NT2/D1 (cell line): ENCODE results near the gene CMKLR1.

Experiments
- DNase-seq: peaks from one replicate; pipeline ENCODE4 v3.0.0-alpha.2; 2011; ENCODE audit warnings: low read depth, low spot score
- H3K27me3 ChIP-seq: 2 replicates; pipeline ENCODE4 v1.6.0; 2011; ENCODE audit warnings: mild to moderate bottlenecking; ENCODE audit not compliant: insufficient read length, insufficient read depth
- H3K36me3 ChIP-seq: 2 replicates; pipeline ENCODE4 v1.6.1; 2011; ENCODE audit warnings: mild to moderate bottlenecking, low read length, mixed read lengths; ENCODE audit not compliant: insufficient read depth, insufficient read length
- H3K4me1 ChIP-seq: 2 replicates; pipeline ENCODE4 v1.5.1; 2011; ENCODE audit not compliant: insufficient read depth, insufficient read length
- H3K4me3 ChIP-seq: 2 replicates; pipeline ENCODE4 v1.5.1; 2011; ENCODE audit warnings: low read depth; ENCODE audit not compliant: insufficient read length
- H3K9ac ChIP-seq: 2 replicates; pipeline ENCODE4 v1.6.0; 2011; ENCODE audit warnings: low read depth; ENCODE audit not compliant: insufficient read length
- H3K9me3 ChIP-seq: 2 replicates; pipeline ENCODE4 v1.5.1; 2011; ENCODE audit warnings: mild to moderate bottlenecking, low read length; ENCODE audit not compliant: insufficient read depth
- SUZ12 ChIP-seq: IDR thresholded peaks from 2 replicates; pipeline ENCODE4 v1.6.1; 2011; ENCODE audit not compliant: insufficient read length, insufficient read depth; ENCODE audit errors: extremely low read depth
- YY1 ChIP-seq: IDR thresholded peaks from 2 replicates; pipeline ENCODE4 v1.6.1; 2011; ENCODE audit not compliant: insufficient read length, insufficient read depth
- ZNF274 ChIP-seq: IDR thresholded peaks from 2 replicates; pipeline ENCODE4 v1.6.1; 2011; ENCODE audit warnings: mild to moderate bottlenecking, low read depth, low read length

The CMKLR1 gene

DNA sequence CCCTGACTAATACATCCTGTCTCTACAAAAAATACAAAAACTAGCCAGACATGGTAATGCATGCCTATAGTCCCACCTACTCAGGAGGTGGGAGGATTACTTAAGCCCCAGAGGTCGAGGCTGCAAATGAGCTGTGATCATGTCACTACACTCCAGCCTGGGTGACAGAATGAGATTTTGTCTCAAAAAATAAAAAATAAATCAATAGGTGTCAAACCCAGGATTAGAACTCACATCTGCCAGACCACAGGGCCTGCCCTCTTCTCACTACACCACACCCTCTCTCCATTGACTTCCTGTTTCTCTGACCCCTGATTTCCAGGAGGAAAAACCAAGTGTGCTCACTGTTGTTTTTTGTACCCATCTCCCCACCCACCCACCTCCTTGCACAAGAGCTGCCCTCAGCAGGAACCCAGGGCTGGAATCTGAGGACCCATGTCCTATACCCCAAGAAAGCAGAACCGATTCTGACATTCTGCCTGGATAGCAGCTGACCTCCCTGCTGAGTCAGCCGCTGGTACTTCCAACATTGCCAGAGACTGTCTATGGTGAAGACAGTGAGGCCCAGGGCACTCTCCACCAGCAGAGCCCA is 6.2 kb downstream of the CMKLR1 start:
- Histone ChIP-seq H3K4me1 (no peaks in the 10 kb centered on the region), H3K4me3 (no peak overlapping the region), H3K9me3 (no peaks in the 10 kb centered on the region; the same call in 1 of the 2 replicates), H3K36me3 (no peaks in the 10 kb centered on the region), H3K27me3 (no peaks in the 10 kb centered on the region), H3K9ac (no peak overlapping the region)
- TF ChIP-seq SUZ12: no peak
- TF ChIP-seq YY1: no peak
- TF ChIP-seq ZNF274: no peak
- no peak for DNase-seq

- no peak for DNase-seq
- Histone ChIP-seq H3K36me3 (no peaks in the 10 kb centered on the region), H3K27me3 (no peaks in the 10 kb centered on the region), H3K4me3 (no peak overlapping the region), H3K9me3 (no peaks in the 10 kb centered on the region), H3K9ac (no peak overlapping the region), H3K4me1 (peaks cover 6% of the 10 kb centered on the region)
- TF ChIP-seq YY1: no peak
- no peak for TF ChIP-seq ZNF274
- TF ChIP-seq SUZ12: no peak
Measured at GRCh38 chr12:108328420-108328819, 10.7 kb downstream of the CMKLR1 start.

- H3K36me3 ChIP-seq: no peaks in the 10 kb centered on the region
- peaks cover 6% of the 10 kb centered on the region for H3K4me1 ChIP-seq
- no peaks in the 10 kb centered on the region for H3K27me3 ChIP-seq
- TF ChIP-seq YY1 (no peak), SUZ12 (no peak), ZNF274 (no peak)
- DNase-seq: no peak
- H3K9ac ChIP-seq: no peak overlapping the region
- H3K4me3 ChIP-seq: no peak overlapping the region
- no peaks in the 10 kb centered on the region for H3K9me3 ChIP-seq
Measured at GRCh38 chr12:108327621-108328344, 11.3 kb downstream of the CMKLR1 start.

- Histone ChIP-seq H3K27me3 (no peaks in the 10 kb centered on the region), H3K9ac (no peak overlapping the region), H3K4me1 (peaks cover 6% of the 10 kb centered on the region), H3K4me3 (no peak overlapping the region), H3K36me3 (no peaks in the 10 kb centered on the region), H3K9me3 (no peaks in the 10 kb centered on the region)
- no peak for DNase-seq
- TF ChIP-seq SUZ12 (no peak), YY1 (no peak), ZNF274 (no peak)
Measured at GRCh38 chr12:108326254-108326750, 12.8 kb downstream of the CMKLR1 start.

DNA sequence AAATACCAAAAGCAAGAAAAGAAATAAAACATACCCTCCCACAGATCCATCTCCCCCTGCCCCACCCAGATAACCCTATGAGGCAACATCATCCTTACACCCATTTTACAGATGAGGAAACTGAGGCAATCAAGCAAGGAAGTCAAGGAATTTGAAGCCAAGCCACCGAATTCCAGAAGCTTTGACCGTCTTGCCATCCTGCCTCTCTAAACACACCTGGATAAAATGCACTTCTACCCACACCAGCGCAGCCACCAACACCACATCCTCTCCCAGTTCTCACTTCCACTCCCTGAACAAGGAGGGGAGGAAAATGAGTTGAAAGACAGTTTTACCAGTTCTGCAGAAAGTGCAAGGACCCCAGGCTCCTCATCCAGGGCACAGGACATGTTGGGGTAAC is 13.6 kb downstream of the CMKLR1 start:
- Histone ChIP-seq H3K4me3 (no peak overlapping the region), H3K9me3 (no peaks in the 10 kb centered on the region), H3K36me3 (no peaks in the 10 kb centered on the region), H3K4me1 (peaks cover 6% of the 10 kb centered on the region), H3K27me3 (no peaks in the 10 kb centered on the region), H3K9ac (no peak overlapping the region)
- no peak for DNase-seq
- TF ChIP-seq YY1: no peak
- TF ChIP-seq SUZ12: no peak
- no peak for TF ChIP-seq ZNF274

- no peak overlapping the region for H3K9ac ChIP-seq
- H3K36me3 ChIP-seq: no peaks in the 10 kb centered on the region
- no peak for TF ChIP-seq SUZ12
- no peak for TF ChIP-seq ZNF274
- TF ChIP-seq YY1: no peak
- no peaks in the 10 kb centered on the region for H3K9me3 ChIP-seq
- DNase-seq: no peak
- no peaks in the 10 kb centered on the region for H3K27me3 ChIP-seq
- H3K4me3 ChIP-seq: no peak overlapping the region
- peaks cover 11% of the 10 kb centered on the region for H3K4me1 ChIP-seq
Measured at GRCh38 chr12:108325018-108325358, 14.1 kb downstream of the CMKLR1 start.

DNA sequence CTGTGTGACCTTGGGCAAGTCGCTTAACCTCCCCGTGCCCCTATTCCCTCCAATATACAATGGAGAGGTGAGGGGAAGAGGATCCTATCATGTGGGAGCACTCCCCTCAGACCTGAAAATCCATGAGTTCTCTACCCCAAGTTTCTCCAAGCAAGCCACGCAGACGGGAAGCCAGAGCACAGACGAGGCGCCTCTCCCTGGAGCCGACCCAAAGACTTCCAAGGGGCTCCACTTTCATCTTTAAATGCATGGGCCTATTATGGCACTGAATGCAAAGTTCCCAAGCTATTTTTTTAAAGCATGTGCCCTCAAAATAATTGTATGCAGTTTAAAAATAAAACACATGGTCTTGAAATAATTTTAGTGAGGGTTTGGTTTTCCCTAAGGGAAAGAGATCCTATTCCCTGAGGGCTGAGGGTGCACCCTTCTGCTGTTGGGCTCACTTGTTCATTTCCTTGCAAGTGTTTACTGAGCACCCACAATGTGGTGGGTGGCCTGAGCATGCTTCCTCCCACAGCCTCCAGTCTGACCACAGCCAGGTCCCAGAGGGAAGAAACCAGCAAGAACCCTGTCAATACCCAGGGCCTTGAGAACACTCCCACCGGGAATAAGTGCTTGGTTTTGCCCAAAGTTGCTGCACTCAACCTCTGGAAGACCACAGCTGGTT is 14.6 kb downstream of the CMKLR1 start:
- H3K9ac ChIP-seq: no peak overlapping the region
- no peaks in the 10 kb centered on the region for H3K9me3 ChIP-seq
- TF ChIP-seq SUZ12 (no peak), ZNF274 (no peak), YY1 (no peak)
- no peaks in the 10 kb centered on the region for H3K27me3 ChIP-seq
- peaks cover 11% of the 10 kb centered on the region for H3K4me1 ChIP-seq
- DNase-seq: no peak
- H3K4me3 ChIP-seq: no peak overlapping the region
- H3K36me3 ChIP-seq: no peaks in the 10 kb centered on the region

DNA sequence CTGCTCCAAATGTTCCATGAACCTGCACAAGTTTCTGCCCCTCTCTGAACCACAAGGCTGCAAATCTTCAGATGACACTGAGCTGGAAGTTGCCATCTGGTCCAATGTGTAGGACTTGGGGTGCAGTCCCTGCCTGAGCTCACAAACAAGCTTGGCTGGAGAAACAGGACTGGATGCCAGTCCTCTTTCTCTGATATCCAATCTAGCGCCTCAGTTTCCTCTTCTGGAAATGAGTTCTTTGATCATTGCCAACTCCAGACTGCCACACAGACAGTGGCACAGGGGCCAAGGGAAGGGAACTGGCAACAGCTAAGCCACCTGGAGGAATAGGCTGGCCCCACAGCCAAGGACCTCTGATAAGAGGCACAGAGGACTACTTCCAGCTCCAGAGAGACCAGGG is 15.5 kb downstream of the CMKLR1 start:
- Histone ChIP-seq H3K4me3 (no peak overlapping the region), H3K36me3 (no peaks in the 10 kb centered on the region), H3K9ac (no peak overlapping the region), H3K27me3 (no peaks in the 10 kb centered on the region), H3K9me3 (no peaks in the 10 kb centered on the region), H3K4me1 (peaks cover 11% of the 10 kb centered on the region)
- DNase-seq: no peak
- TF ChIP-seq ZNF274 (no peak), SUZ12 (no peak), YY1 (no peak)
